Breast epithelium (tissue), 3 donors: ENCODE results near the gene CLIP4.

Experiments
- CTCF ChIP-seq, 3 donors: fragments of 450-650 bp; IDR thresholded peaks; one replicate each; pipeline ENCODE4 v1.5.1; 2016 to 2017; ENCODE audit warnings: antibody characterized with exemption in 3 of 3, mild to moderate bottlenecking in 3 of 3, moderate library complexity in 3 of 3
- POLR2A ChIP-seq: fragments of 450-650 bp; IDR thresholded peaks from one replicate; pipeline ENCODE4 v1.6.1; 2016; ENCODE audit warnings: antibody characterized with exemption, mild to moderate bottlenecking, moderate library complexity

GRCh38 chr2:29155578-29155977, 40.4 kb downstream of the CLIP4 start:
- TF ChIP-seq POLR2A, result no peak
- no peak for TF ChIP-seq CTCF (IDR thresholded peaks at IDR 0.05)
